ENCODE data around the gene TTR. TPM values are rescaled to one million over a fixed set of nuclear protein-coding genes. Genes with fewer than 3 reads are reported as not detected.

TTR gene
- total RNA-seq, 4 donors from 2014 or later, result not detected

DNA sequence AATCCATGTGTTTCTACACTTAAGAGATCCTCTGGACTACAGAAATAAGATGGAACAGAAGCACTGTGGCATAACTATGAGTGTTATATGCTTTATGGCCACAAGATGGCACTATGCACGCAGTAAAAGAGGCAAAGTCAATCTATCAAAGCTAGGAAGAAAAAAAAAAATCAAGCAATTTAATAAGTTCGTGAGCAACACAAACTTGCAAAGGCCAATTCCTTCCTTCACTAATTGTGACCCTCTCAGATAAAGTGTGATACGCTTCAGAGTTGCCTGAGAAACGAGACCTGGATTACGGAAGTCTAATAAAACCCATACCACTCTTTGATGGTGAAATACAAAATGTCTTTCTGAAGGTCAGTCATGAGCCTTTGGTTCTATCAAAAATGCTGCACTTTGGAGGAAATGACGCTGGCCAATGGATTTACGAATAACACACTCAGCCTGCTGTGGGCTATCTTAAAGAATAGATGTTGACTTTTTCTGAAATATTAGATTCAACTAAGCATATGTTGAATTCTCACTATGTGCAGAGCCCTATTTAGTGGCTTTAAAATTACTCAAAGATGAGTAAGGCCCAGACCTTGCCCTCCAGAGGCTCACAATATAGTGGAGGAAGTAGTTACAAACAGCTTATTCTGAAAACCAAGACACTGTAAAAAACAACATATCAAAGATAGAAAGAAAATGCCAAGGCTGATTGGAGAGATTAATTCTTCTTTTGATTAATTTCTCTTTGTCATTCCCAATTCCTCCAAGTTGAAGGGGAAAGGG lies 35.5 kb upstream of the TTR start:
- no peak for DNase-seq (ENCODE audit: low spot score)
- TF ChIP-seq, protein P1, sequence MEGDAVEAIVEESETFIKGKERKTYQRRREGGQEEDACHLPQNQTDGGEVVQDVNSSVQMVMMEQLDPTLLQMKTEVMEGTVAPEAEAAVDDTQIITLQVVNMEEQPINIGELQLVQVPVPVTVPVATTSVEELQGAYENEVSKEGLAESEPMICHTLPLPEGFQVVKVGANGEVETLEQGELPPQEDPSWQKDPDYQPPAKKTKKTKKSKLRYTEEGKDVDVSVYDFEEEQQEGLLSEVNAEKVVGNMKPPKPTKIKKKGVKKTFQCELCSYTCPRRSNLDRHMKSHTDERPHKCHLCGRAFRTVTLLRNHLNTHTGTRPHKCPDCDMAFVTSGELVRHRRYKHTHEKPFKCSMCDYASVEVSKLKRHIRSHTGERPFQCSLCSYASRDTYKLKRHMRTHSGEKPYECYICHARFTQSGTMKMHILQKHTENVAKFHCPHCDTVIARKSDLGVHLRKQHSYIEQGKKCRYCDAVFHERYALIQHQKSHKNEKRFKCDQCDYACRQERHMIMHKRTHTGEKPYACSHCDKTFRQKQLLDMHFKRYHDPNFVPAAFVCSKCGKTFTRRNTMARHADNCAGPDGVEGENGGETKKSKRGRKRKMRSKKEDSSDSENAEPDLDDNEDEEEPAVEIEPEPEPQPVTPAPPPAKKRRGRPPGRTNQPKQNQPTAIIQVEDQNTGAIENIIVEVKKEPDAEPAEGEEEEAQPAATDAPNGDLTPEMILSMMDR (IDR thresholded peaks at IDR 0.05), result peak in 1 of 3 donors; percentile 38
- no peak for ATAC-seq (ENCODE audit: low FRiP score)

DNA sequence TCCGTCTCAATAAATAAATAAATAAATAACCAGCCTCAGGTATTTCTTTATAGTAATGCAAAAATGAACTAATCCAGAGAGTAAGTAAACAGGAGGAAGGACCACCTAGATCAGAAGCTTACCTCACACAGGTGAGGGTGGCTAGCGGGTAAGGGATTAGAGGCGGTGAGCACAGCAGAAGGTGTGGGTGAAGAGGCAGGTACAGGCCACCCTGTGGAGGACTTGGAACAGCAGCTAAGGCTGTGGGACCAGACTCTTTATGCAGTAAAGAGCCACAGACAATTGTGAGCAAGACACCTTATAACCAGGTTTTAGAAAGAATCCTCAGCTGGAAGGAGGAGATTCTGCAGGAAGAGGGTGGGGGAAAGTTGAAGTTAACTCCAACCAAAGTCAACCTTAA lies 34.2 kb upstream of the TTR start:
- TF ChIP-seq, protein P1 (IDR thresholded peaks at IDR 0.05), result no peak
- ATAC-seq (ENCODE audit: low FRiP score), result no peak
- no peak for DNase-seq (ENCODE audit: low spot score)

DNA sequence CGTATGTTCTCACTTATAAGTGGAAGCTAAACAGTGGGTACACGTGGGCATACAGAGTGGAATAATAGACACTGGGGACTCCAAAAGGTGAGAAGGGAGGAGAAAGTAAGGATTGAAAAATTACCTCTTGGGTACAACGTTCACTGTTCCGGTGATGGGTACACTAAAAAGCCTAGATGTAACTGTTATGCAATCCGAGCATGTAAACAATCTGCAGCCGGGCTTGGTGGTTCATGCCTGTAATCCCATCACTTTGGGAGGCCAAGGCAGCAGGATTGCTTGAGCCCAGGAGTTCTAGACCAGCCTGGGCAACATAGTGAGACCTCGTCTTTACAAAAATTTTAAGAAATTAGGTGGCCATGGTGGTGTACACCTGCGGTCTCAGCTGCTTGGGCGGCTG lies 33.1 kb upstream of the TTR start:
- ATAC-seq (ENCODE audit: low FRiP score), result no peak
- TF ChIP-seq, protein P1 (IDR thresholded peaks at IDR 0.05), result no peak

DNA sequence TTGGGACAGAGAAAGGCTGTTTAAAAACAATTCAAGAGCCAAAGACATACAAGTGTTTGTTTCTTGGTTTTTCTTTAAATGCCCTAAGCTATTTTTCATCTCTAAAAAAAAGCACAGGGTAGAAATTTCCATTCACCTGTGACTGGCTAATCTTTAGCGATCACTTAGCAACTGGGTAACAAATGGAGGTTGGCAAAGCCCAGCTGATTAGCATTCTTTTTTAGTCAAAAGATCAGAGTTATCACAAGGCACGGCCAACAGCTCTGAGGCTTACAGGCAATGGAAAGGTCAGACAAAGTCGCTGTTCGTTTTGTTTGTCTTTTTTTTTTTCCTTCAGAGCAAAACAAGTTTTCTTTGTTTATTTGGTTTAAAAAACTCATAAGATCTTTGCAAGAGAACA lies 29.0 kb upstream of the TTR start:
- DNase-seq (ENCODE audit: low spot score) (no peak), ATAC-seq (ENCODE audit: low FRiP score) (no peak)
- TF ChIP-seq, protein P1 (IDR thresholded peaks at IDR 0.05), result no peak

More for the DNA sequence above, 33.1 kb upstream of the TTR start:
- DNase-seq (ENCODE audit: low spot score), result no peak

DNA sequence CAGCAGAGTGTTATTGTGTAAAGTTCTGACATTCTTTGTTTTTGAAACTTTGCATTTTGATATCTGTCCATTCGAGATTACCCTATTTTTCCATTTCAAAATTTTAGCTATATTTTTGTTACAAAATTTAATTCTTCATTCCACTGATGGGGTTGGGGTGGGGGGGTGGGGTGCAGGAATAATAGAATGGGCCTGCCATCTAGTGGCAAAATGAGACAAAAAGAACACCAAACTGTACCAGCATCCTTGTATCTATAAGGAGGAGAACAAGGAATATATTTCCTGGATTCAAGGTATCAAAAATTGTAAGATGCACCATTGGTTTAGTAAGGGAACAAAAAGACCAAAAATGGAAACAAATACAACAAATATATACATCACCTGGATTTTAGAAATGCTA lies 27.9 kb upstream of the TTR start:
- DNase-seq (ENCODE audit: low spot score) (no peak), ATAC-seq (ENCODE audit: low FRiP score) (no peak)
- TF ChIP-seq, protein P1 (IDR thresholded peaks at IDR 0.05), result no peak

DNA sequence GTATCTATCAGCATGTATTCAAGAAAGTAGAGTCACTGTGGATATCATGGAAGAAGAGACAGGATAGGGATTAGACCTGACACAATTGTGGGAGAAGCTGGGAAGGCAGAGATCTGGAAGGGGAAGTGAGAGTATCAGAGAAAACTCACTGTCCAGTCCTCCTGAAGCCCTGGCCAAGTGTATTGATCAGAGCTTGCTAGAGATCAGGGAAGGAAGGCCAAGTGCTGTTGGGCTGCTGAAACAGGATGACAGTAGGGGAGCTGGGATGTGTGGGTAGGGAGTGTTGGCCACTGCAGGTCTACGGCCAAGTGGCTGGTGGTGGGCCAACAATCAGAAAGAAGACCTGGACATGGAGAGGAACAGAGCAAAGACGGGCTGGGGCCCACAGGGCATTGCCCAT lies 26.3 kb upstream of the TTR start:
- DNase-seq (ENCODE audit: low spot score) (no peak), ATAC-seq (ENCODE audit: low FRiP score) (no peak)
- TF ChIP-seq, protein P1 (IDR thresholded peaks at IDR 0.05), result no peak
